CD4-positive, alpha-beta T cell (primary cell): Measurements from ENCODE around the gene ATRNL1. TPM values are rescaled to one million over a fixed set of nuclear protein-coding genes. Genes with fewer than 3 reads are reported as not detected.

Source experiments
- ATAC-seq: fragments of 200-7000 bp; cut with Tn5 transposase; one replicate; pipeline ENCODE4 v1.10.0; 2022; ENCODE audit warnings: mild to moderate bottlenecking; ENCODE audit not compliant: poor library complexity
- CTCF ChIA-PET: fragments of 350-600 bp; sonication (Branson Sonifier 250); formaldehyde crosslinking; loops from one replicate; lab custom pipeline; 2021; ENCODE audit warnings: antibody characterized with exemption, inconsistent platforms; lab: Charles Lee
- POLR2A ChIA-PET: fragments of 350-600 bp; sonication (Branson Sonifier 250); formaldehyde crosslinking; loops from one replicate; lab custom pipeline; 2021; ENCODE audit warnings: antibody characterized with exemption, inconsistent platforms; lab: Charles Lee
- DNase-seq, 14 experiments: peaks; one replicate each; pipeline ENCODE4 v3.0.0-alpha.2; 2013 to 2020; ENCODE audit warnings: mixed read lengths in 2 of 14
- H3K27ac ChIP-seq, 2 donors: one replicate each; pipeline versions ENCODE4 v1.5.1 to v1.7.0; 2013; ENCODE audit warnings: low read length in 2 of 2, low read depth in 1 of 2, mild to moderate bottlenecking in 1 of 2
- H3K27me3 ChIP-seq, 2 experiments: 1 replicate in 1 of 2; 2 replicates in 1 of 2; pipeline versions ENCODE4 v1.6.1 to v1.7.0; 2013; ENCODE audit warnings: low read length in 2 of 2, control low read depth in 1 of 2, mild to moderate bottlenecking in 1 of 2, moderate library complexity in 1 of 2; ENCODE audit not compliant: insufficient read depth in 2 of 2, control insufficient read depth in 1 of 2
- H3K36me3 ChIP-seq: one replicate; pipeline ENCODE4 v1.6.1; 2013; ENCODE audit warnings: low read length, control low read depth; ENCODE audit not compliant: insufficient read depth
- H3K4me1 ChIP-seq: one replicate; pipeline ENCODE4 v1.6.1; 2013; ENCODE audit warnings: low read length, control low read depth; ENCODE audit not compliant: insufficient read depth
- H3K4me3 ChIP-seq: one replicate; pipeline ENCODE4 v1.5.1; 2013; ENCODE audit warnings: mild to moderate bottlenecking, low read length, moderate library complexity
- H3K9me3 ChIP-seq, 2 experiments: 1 replicate in 1 of 2; 2 replicates in 1 of 2; pipeline versions ENCODE4 v1.6.1 to v1.7.0; 2013; ENCODE audit warnings: low read length in 2 of 2, mild to moderate bottlenecking in 2 of 2, control low read depth in 1 of 2, moderate library complexity in 1 of 2; ENCODE audit not compliant: control insufficient read depth in 1 of 2, insufficient read depth in 1 of 2
- H3K27ac Mint-ChIP-seq: one replicate; pipeline ENCODE4 v1.8.0; 2020; ENCODE audit warnings: mixed read lengths
- H3K27me3 Mint-ChIP-seq: one replicate; pipeline ENCODE4 v1.8.0; 2021; ENCODE audit warnings: mixed read lengths
- H3K36me3 Mint-ChIP-seq: one replicate; pipeline ENCODE4 v1.8.0; 2021; ENCODE audit warnings: low read depth, mixed read lengths
- H3K4me1 Mint-ChIP-seq: one replicate; pipeline ENCODE4 v1.8.0; 2021; ENCODE audit warnings: low read depth, mixed read lengths
- H3K4me3 Mint-ChIP-seq: one replicate; pipeline ENCODE4 v1.8.0; 2020; ENCODE audit warnings: mild to moderate bottlenecking, mixed read lengths
- H3K9me3 Mint-ChIP-seq: one replicate; pipeline ENCODE4 v1.8.0; 2020; ENCODE audit warnings: mixed read lengths
- intact Hi-C, 2 experiments: fragments of 100-400 bp; cut with DNase I in 1 of 2; cut with micrococcal nuclease in 1 of 2; formaldehyde crosslinking; loops; one replicate each; pipeline versions ENCODE4 v1.15.1 to v1.9.0; 2023 to 2025; cut with DNase I, micrococcal nuclease
- total RNA-seq, 174 experiments: library from RNA in 2 of 174; stranded (reverse) in 2 of 174; gene quantifications; one replicate each; pipeline ENCODE4 v1.2.3 and lab custom pipeline; 2021 to 2026
- TF ChIP-seq, protein P1 (sequence below): fragments of 200-600 bp; IDR thresholded peaks from one replicate; pipeline ENCODE4 v1.8.0; 2022; ENCODE audit warnings: antibody characterized with exemption, mild to moderate bottlenecking

Gene ATRNL1
- total RNA-seq, 2 experiments from 2014 or later, result not detected

- no peak for DNase-seq
- intact Hi-C loops, result no loop called here
- Histone ChIP-seq H3K36me3 (no peaks in the 10 kb centered on the region), H3K9me3 (peaks cover 0 to 27% of the 10 kb centered on the region in 2 experiments), H3K4me3 (no peak overlapping the region), H3K27me3 (no peaks in the 10 kb centered on the region), H3K4me1 (no peaks in the 10 kb centered on the region), H3K27ac (no peak overlapping the region)
- Mint-ChIP-seq H3K4me3 (no peak overlapping the region), H3K9me3 (no peaks in the 10 kb centered on the region), H3K27me3 (no peaks in the 10 kb centered on the region), H3K27ac (no peak overlapping the region), H3K36me3 (no peaks in the 10 kb centered on the region), H3K4me1 (no peaks in the 10 kb centered on the region)
- ChIA-PET POLR2A (no interaction called here), CTCF (no interaction called here)
- ATAC-seq, result no peak
- TF ChIP-seq, protein P1, sequence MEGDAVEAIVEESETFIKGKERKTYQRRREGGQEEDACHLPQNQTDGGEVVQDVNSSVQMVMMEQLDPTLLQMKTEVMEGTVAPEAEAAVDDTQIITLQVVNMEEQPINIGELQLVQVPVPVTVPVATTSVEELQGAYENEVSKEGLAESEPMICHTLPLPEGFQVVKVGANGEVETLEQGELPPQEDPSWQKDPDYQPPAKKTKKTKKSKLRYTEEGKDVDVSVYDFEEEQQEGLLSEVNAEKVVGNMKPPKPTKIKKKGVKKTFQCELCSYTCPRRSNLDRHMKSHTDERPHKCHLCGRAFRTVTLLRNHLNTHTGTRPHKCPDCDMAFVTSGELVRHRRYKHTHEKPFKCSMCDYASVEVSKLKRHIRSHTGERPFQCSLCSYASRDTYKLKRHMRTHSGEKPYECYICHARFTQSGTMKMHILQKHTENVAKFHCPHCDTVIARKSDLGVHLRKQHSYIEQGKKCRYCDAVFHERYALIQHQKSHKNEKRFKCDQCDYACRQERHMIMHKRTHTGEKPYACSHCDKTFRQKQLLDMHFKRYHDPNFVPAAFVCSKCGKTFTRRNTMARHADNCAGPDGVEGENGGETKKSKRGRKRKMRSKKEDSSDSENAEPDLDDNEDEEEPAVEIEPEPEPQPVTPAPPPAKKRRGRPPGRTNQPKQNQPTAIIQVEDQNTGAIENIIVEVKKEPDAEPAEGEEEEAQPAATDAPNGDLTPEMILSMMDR, result no peak
Observed at GRCh38 chr10:115969591-115969990, 876.4 kb downstream of the ATRNL1 start.

GRCh38 chr10:115971921-115972320 is 878.8 kb downstream of the ATRNL1 start:
- TF ChIP-seq, protein P1, result no peak
- no peak for DNase-seq
- POLR2A ChIA-PET, result no interaction called here
- no peaks in the 10 kb centered on the region for H3K4me1 ChIP-seq
- Mint-ChIP-seq H3K27ac (no peak overlapping the region), H3K36me3 (no peaks in the 10 kb centered on the region), H3K9me3 (no peaks in the 10 kb centered on the region), H3K4me3 (no peak overlapping the region), H3K4me1 (no peaks in the 10 kb centered on the region), H3K27me3 (no peaks in the 10 kb centered on the region)
- CTCF ChIA-PET, result no interaction called here
- intact Hi-C loops, result no loop called here
- H3K27me3 ChIP-seq, result no peaks in the 10 kb centered on the region
- H3K4me3 ChIP-seq, result no peak overlapping the region
- no peaks in the 10 kb centered on the region for H3K36me3 ChIP-seq
- H3K27ac ChIP-seq, result no peak overlapping the region
- no peak for ATAC-seq
- peaks cover 0 to 37% of the 10 kb centered on the region in 2 experiments for H3K9me3 ChIP-seq

GRCh38 chr10:115972426-115972825 is 879.3 kb downstream of the ATRNL1 start:
- H3K9me3 Mint-ChIP-seq, result no peaks in the 10 kb centered on the region
- no peak overlapping the region for H3K27ac ChIP-seq
- H3K4me3 Mint-ChIP-seq, result no peak overlapping the region
- intact Hi-C loops, result no loop called here
- no peaks in the 10 kb centered on the region for H3K4me1 ChIP-seq
- ChIA-PET CTCF (no interaction called here), POLR2A (no interaction called here)
- H3K36me3 Mint-ChIP-seq, result no peaks in the 10 kb centered on the region
- no peaks in the 10 kb centered on the region for H3K27me3 Mint-ChIP-seq
- peaks cover 0 to 37% of the 10 kb centered on the region in 2 experiments for H3K9me3 ChIP-seq
- no peaks in the 10 kb centered on the region for H3K27me3 ChIP-seq
- H3K36me3 ChIP-seq, result no peaks in the 10 kb centered on the region
- no peak for DNase-seq
- no peaks in the 10 kb centered on the region for H3K4me1 Mint-ChIP-seq
- TF ChIP-seq, protein P1, result no peak
- H3K27ac Mint-ChIP-seq, result no peak overlapping the region
- no peak for ATAC-seq
- no peak overlapping the region for H3K4me3 ChIP-seq
